LHCN-M2 (cell line): ENCODE data around the gene HPGD. TPM values are rescaled to one million over a fixed set of nuclear protein-coding genes. Genes with fewer than 3 reads are reported as not detected.

ENCODE experiments used
- DNase-seq: peaks from one replicate; pipeline ENCODE4 v3.0.0-alpha.2; 2012; ENCODE audit warnings: low read depth
- polyA plus RNA-seq: library from polyadenylated mRNA; unstranded; fragments of >200 nt; gene quantifications from one replicate; pipeline ENCODE4 v1.2.1, GENCODE V29; 2012; ENCODE audit warnings: missing spikeins
- total RNA-seq: library from RNA; depleted of rRNA; stranded (reverse); fragments of >200 nt; gene quantifications from 2 replicates; pipeline ENCODE4 v1.2.3, GENCODE V29; 2014; rRNA removed

Gene HPGD
- total RNA-seq: not detected in 2 replicates
- polyA plus RNA-seq: not detected

- DNase-seq: peak; percentile 28
Measured at GRCh38 chr4:174522183-174523024, at the start of gene HPGD. HPGD (minus strand) TSS chr4:174522488; CDS start chr4:174522451, 37 bp downstream.

GRCh38 chr4:174564529-174564928, 42.2 kb upstream of the HPGD start:
- DNase-seq: no peak

GRCh38 chr4:174563399-174563798, 41.1 kb upstream of the HPGD start:
- no peak for DNase-seq

- no peak for DNase-seq
Measured at GRCh38 chr4:174561560-174561959, 39.3 kb upstream of the HPGD start.

- no peak for DNase-seq
Measured at GRCh38 chr4:174559894-174560293, 37.6 kb upstream of the HPGD start.

- DNase-seq: no peak
Measured at GRCh38 chr4:174555789-174556630, 33.7 kb upstream of the HPGD start.

- DNase-seq: peak; percentile 1
Measured at GRCh38 chr4:174554231-174554728, 32.0 kb upstream of the HPGD start.

GRCh38 chr4:174553828-174554227, 31.5 kb upstream of the HPGD start:
- peak; percentile 44 for DNase-seq

- DNase-seq: no peak
Measured at GRCh38 chr4:174553031-174553430, 30.7 kb upstream of the HPGD start.

- no peak for DNase-seq
Measured at GRCh38 chr4:174550541-174550940, 28.3 kb upstream of the HPGD start.

- DNase-seq: no peak
Measured at GRCh38 chr4:174549721-174550120, 27.4 kb upstream of the HPGD start.

- no peak for DNase-seq
Measured at GRCh38 chr4:174545268-174545667, 23.0 kb upstream of the HPGD start.

GRCh38 chr4:174544496-174544895, 22.2 kb upstream of the HPGD start:
- no peak for DNase-seq

GRCh38 chr4:174540175-174540574, 17.9 kb upstream of the HPGD start:
- no peak for DNase-seq

- DNase-seq: no peak
Measured at GRCh38 chr4:174539571-174539970, 17.3 kb upstream of the HPGD start.

GRCh38 chr4:174538876-174539250, 16.6 kb upstream of the HPGD start:
- DNase-seq: no peak

- peak; percentile 7 for DNase-seq
Measured at GRCh38 chr4:174538123-174538875, 16.0 kb upstream of the HPGD start.

- DNase-seq: no peak
Measured at GRCh38 chr4:174537634-174538033, 15.3 kb upstream of the HPGD start.

GRCh38 chr4:174534461-174534860, 12.2 kb upstream of the HPGD start:
- DNase-seq: no peak

GRCh38 chr4:174532445-174532844, 10.2 kb upstream of the HPGD start:
- no peak for DNase-seq

- DNase-seq: no peak
Measured at GRCh38 chr4:174531486-174531885, 9.2 kb upstream of the HPGD start.

GRCh38 chr4:174528226-174528625, 5.9 kb upstream of the HPGD start:
- no peak for DNase-seq
